Mesothelial cell of epicardium (in vitro differentiated cells): ENCODE data around the gene MAP3K15. TPM values are rescaled to one million over a fixed set of nuclear protein-coding genes. Genes with fewer than 3 reads are reported as not detected.

ENCODE experiments used
- DNase-seq, 2 experiments: peaks; one replicate each; pipeline ENCODE4 v3.0.0; 2021; ENCODE audit warnings: low spot score in 2 of 2; ENCODE audit not compliant: unreplicated experiment in 2 of 2
- H3K27ac Mint-ChIP-seq: 2 replicates; pipeline ENCODE4 v1.8.0; 2021; ENCODE audit warnings: mixed read lengths
- H3K27me3 Mint-ChIP-seq: 2 replicates; pipeline ENCODE4 v1.8.0; 2021; ENCODE audit warnings: low read depth, mixed read lengths
- H3K36me3 Mint-ChIP-seq: 2 replicates; pipeline ENCODE4 v1.8.0; 2021; ENCODE audit warnings: mixed read lengths
- H3K4me1 Mint-ChIP-seq: 2 replicates; pipeline ENCODE4 v1.8.0; 2021; ENCODE audit warnings: mixed read lengths
- H3K4me3 Mint-ChIP-seq: 2 replicates; pipeline ENCODE4 v1.8.0; 2021; ENCODE audit warnings: mild to moderate bottlenecking, moderate library complexity, mixed read lengths
- H3K9me3 Mint-ChIP-seq: 2 replicates; pipeline ENCODE4 v1.8.0; 2021; ENCODE audit warnings: mixed read lengths
- total RNA-seq: library from RNA; stranded (reverse); gene quantifications from 3 replicates; pipeline ENCODE4 v1.2.1, GENCODE V29; 2021
- TF ChIP-seq, protein P1 (sequence below): fragments of 200-600 bp; sonication (generic); IDR thresholded peaks from one replicate; pipeline ENCODE4 v1.5.0; 2021; ENCODE audit warnings: antibody characterized with exemption; ENCODE audit not compliant: unreplicated experiment

Gene MAP3K15
- total RNA-seq, 1 donor from 2014 or later = 1.4 TPM

DNA sequence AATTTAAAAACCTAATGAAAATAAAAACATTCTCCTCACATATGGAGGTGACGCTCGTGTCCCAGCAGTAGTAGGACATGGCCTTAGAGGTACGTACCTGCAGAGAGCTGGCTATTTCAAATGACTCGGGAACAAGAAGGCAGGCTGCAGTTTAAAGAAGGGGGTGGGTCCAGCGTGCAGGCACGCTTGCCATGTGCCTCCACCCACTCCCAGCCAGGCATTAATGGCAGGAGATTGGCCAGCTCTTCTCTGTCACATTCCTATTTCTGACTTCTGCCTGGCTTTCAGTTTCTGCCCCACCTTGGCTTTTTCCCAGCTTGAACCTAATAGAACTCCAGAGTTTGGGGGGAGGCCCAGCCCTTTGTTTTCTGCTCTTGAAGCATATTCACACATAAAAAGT lies 154.4 kb downstream of the MAP3K15 start:
- H3K4me1 Mint-ChIP-seq = no peaks in the 10 kb centered on the region
- H3K27me3 Mint-ChIP-seq = no peaks in the 10 kb centered on the region
- no peak for DNase-seq
- TF ChIP-seq, protein P1, sequence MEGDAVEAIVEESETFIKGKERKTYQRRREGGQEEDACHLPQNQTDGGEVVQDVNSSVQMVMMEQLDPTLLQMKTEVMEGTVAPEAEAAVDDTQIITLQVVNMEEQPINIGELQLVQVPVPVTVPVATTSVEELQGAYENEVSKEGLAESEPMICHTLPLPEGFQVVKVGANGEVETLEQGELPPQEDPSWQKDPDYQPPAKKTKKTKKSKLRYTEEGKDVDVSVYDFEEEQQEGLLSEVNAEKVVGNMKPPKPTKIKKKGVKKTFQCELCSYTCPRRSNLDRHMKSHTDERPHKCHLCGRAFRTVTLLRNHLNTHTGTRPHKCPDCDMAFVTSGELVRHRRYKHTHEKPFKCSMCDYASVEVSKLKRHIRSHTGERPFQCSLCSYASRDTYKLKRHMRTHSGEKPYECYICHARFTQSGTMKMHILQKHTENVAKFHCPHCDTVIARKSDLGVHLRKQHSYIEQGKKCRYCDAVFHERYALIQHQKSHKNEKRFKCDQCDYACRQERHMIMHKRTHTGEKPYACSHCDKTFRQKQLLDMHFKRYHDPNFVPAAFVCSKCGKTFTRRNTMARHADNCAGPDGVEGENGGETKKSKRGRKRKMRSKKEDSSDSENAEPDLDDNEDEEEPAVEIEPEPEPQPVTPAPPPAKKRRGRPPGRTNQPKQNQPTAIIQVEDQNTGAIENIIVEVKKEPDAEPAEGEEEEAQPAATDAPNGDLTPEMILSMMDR = no peak
- H3K4me3 Mint-ChIP-seq = no peak overlapping the region
- no peak overlapping the region for H3K27ac Mint-ChIP-seq
- peaks cover 9% of the 10 kb centered on the region for H3K36me3 Mint-ChIP-seq
- no peaks in the 10 kb centered on the region for H3K9me3 Mint-ChIP-seq

DNA sequence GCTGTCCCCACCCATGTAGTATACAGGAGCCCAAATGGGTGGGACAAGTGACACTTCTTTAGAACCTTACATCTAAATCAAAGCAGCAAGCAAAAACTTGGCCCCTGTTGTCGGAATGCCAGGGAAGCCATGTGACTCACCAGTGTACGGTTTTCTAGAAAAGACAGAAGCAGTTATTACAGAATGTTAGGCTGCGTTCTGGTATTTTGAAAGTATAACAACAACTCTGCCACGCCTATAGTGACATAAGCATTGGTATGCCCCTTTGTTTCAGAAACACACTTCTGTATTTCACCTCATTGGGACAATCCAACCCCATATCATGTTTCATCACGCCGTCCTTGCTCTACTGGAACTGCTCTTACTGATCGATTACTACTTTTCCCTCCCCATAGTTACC lies 156.8 kb downstream of the MAP3K15 start:
- no peak for DNase-seq
- H3K36me3 Mint-ChIP-seq = peaks cover 4% of the 10 kb centered on the region
- no peaks in the 10 kb centered on the region for H3K9me3 Mint-ChIP-seq
- no peak overlapping the region for H3K4me3 Mint-ChIP-seq
- TF ChIP-seq, protein P1 = no peak
- no peaks in the 10 kb centered on the region for H3K27me3 Mint-ChIP-seq
- no peaks in the 10 kb centered on the region for H3K4me1 Mint-ChIP-seq
- H3K27ac Mint-ChIP-seq = no peak overlapping the region

DNA sequence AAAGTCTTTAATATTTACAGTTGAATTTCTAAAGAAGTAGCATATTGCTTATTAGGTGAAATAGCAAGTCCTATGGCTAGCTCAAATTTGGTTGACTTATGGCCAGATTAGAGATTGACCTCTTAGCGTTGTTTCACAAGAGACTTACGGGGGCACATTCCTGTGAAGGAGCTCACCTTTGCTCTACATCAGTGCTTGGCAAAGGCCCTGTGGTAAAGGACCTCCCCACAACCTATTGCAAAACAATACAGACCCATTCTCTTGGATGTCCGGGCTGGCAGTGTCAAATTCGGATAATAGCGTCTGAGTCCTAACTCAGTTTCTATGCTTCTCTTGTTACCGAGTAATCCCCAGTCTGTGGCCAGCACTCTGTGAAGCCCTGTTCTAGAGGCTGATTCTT lies 160.7 kb downstream of the MAP3K15 start:
- Mint-ChIP-seq H3K27me3 (no peaks in the 10 kb centered on the region), H3K36me3 (peaks cover 14% of the 10 kb centered on the region), H3K27ac (no peak overlapping the region), H3K4me3 (no peak overlapping the region), H3K9me3 (peaks cover 9% of the 10 kb centered on the region), H3K4me1 (no peaks in the 10 kb centered on the region)
- DNase-seq = no peak
- TF ChIP-seq, protein P1 = no peak

DNA sequence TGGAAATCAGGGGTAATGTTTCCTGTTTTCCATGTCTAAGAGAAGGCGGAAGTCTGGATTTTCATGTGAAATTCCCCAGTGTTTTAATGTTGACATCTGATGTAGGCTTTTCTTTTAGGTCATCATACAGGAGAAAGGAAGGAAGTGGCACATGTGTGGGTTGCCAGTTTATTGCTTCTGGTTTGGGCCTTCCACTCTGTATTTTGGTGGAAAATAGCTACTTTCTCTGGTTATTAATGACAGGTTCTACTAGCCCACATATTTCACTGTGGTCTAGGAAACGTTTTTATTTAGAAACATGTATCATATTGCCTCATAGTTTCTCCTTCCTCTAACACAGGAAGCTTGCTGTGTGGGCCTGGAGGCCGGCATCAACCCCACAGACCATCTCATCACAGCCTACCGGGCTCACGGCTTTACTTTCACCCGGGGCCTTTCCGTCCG lies 164.3 kb downstream of the MAP3K15 start:
- DNase-seq = no peak
- H3K4me3 Mint-ChIP-seq = no peak overlapping the region
- no peaks in the 10 kb centered on the region for H3K27me3 Mint-ChIP-seq
- H3K9me3 Mint-ChIP-seq = peaks cover 20% of the 10 kb centered on the region
- H3K36me3 Mint-ChIP-seq = peaks cover 11% of the 10 kb centered on the region
- H3K4me1 Mint-ChIP-seq = no peaks in the 10 kb centered on the region
- H3K27ac Mint-ChIP-seq = no peak overlapping the region
- TF ChIP-seq, protein P1 = no peak

DNA sequence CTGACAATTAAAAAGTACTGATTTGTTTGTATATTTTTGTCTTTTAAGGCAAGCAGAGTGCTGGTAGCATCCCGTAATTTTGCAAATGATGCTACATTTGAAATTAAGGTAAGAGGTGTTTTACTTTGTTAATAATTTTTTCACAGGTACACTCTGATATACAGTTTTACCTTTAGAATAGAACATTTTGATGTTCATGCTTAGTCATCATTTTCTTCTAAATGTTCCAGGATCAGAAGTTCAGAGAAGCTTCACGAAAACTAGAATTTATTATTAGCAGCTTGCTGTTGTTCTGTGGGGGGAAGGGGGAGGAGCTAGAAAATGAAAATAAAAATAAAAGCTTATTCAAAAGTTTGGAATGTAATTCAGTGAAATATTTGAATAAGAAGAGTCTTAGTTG lies 166.0 kb downstream of the MAP3K15 start:
- TF ChIP-seq, protein P1 = no peak
- peaks cover 11% of the 10 kb centered on the region for H3K36me3 Mint-ChIP-seq
- no peaks in the 10 kb centered on the region for H3K4me1 Mint-ChIP-seq
- no peak overlapping the region for H3K4me3 Mint-ChIP-seq
- peaks cover 20% of the 10 kb centered on the region for H3K9me3 Mint-ChIP-seq
- no peak overlapping the region for H3K27ac Mint-ChIP-seq
- DNase-seq = no peak
- H3K27me3 Mint-ChIP-seq = no peaks in the 10 kb centered on the region

DNA sequence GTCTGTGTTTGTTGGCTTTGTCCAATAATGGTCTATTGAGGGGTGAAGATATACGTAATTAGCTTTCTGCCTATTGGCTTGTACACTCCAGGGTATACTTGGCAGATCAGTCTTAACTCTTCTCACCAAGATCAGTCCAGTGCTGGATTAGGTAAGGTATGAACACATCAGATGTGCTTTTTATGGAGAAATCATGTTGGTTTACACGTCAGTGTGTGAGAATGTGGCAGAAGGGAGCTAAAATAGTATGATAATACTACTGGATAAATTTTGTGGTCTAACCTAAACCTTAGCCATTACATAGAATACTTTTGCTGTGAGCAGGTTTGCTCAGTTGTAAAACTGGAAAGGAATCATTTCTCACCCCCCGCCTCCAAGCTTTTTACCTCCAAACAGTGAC lies 167.4 kb downstream of the MAP3K15 start:
- Mint-ChIP-seq H3K27ac (no peak overlapping the region), H3K9me3 (peaks cover 19% of the 10 kb centered on the region), H3K36me3 (peaks cover 11% of the 10 kb centered on the region), H3K27me3 (no peaks in the 10 kb centered on the region), H3K4me3 (no peak overlapping the region), H3K4me1 (peaks cover 4% of the 10 kb centered on the region)
- TF ChIP-seq, protein P1 = no peak
- no peak for DNase-seq
